Measurements from ENCODE around the gene NEK3.

The NEK3 gene

DNA sequence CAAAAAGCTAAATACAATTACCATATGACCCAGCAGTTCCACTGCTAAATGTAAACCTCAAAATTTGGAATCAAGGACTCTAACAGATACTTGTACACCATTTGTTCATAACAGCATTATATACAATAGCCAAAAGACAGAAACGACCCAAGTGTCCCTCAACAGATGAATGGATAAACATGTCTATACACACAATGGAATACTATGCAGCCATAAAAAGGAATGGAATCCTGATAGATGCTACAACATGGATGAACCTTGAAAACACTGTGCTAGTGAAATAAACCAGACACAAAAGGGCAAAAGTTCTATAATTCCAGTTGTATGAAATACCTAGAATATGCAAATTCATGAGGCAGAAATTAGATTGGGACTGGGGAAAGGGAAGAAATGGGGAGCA lies 12.2 kb downstream of the NEK3 start:
- TF ChIP-seq, protein P1, sequence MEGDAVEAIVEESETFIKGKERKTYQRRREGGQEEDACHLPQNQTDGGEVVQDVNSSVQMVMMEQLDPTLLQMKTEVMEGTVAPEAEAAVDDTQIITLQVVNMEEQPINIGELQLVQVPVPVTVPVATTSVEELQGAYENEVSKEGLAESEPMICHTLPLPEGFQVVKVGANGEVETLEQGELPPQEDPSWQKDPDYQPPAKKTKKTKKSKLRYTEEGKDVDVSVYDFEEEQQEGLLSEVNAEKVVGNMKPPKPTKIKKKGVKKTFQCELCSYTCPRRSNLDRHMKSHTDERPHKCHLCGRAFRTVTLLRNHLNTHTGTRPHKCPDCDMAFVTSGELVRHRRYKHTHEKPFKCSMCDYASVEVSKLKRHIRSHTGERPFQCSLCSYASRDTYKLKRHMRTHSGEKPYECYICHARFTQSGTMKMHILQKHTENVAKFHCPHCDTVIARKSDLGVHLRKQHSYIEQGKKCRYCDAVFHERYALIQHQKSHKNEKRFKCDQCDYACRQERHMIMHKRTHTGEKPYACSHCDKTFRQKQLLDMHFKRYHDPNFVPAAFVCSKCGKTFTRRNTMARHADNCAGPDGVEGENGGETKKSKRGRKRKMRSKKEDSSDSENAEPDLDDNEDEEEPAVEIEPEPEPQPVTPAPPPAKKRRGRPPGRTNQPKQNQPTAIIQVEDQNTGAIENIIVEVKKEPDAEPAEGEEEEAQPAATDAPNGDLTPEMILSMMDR (conservative IDR thresholded peaks at IDR 0.05; ENCODE audit: control insufficient read depth, insufficient read depth, low read depth, low read length) = no peak
- H3K4me3 ChIP-seq (ENCODE audit: control insufficient read depth, low read depth, low read length) = no peak overlapping the region
- no peak for DNase-seq (ENCODE audit: low read depth)

DNA sequence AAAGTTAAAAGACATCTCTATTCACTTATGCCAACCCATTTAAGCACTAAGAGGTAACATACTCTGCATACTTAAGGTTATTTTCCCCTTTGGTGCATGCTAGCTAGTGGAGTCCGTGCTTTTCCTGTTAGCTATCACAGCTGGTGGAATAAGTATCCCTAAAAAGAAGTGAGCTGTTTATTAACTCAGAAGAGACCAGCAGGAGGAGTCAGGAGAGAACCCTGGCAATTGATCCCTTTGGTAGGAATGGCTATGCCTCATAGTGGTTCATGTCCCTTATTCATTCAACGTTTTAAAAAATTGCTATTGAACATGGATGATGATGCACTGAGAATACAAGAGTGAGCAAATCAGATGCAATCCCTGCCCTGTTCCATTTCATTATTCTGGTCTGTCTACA lies 18.1 kb downstream of the NEK3 start:
- DNase-seq (ENCODE audit: low read depth) = no peak
- TF ChIP-seq, protein P1 (conservative IDR thresholded peaks at IDR 0.05; ENCODE audit: control insufficient read depth, insufficient read depth, low read depth, low read length) = peak; percentile 12

DNA sequence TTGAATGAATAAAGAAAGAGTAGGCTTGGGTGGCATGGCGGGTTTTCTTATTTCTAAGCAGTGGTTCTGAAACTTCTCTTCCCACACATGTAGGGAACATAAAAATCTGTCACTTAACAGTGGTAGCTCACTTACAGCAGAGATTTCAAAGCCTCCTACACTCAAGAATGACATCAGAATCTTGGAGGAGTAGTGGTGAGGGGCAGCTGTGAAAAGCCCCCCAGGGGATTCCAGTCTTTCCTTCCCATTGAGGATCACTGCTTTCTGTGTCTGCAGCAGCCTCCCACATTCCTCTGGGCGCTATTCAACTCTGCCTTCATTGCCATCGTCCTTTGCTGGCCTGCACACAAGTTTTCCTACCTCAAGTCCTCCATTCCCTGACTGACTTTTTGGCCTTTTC lies 21.9 kb downstream of the NEK3 start:
- no peak overlapping the region for H3K4me3 ChIP-seq (ENCODE audit: control insufficient read depth, low read depth, low read length)
- no peak for DNase-seq (ENCODE audit: low read depth)
- TF ChIP-seq, protein P1 (conservative IDR thresholded peaks at IDR 0.05; ENCODE audit: control insufficient read depth, insufficient read depth, low read depth, low read length) = no peak

More for the DNA sequence above, 18.1 kb downstream of the NEK3 start:
- no peak overlapping the region for H3K4me3 ChIP-seq (ENCODE audit: control insufficient read depth, low read depth, low read length)

DNA sequence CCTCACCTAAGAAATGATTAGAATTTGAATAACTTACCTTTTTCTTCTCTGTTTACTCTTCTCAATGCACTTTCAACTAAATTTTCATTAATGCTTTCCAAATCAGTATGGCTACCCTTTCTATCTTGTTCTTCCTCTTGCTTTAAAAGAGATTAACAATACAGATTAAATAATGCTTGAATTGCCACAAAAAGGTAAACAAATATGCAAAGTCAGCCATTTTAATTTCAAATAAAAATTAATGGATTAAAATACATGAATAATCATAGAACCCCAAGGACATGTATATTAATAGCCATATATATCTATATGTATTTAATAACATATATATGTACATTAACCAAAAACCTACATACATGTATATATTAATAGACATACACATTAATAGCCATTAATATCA lies 22.6 kb downstream of the NEK3 start:
- H3K4me3 ChIP-seq (ENCODE audit: control insufficient read depth, low read depth, low read length) = no peak overlapping the region
- DNase-seq (ENCODE audit: low read depth) = no peak
- TF ChIP-seq, protein P1 (conservative IDR thresholded peaks at IDR 0.05; ENCODE audit: control insufficient read depth, insufficient read depth, low read depth, low read length) = no peak

DNA sequence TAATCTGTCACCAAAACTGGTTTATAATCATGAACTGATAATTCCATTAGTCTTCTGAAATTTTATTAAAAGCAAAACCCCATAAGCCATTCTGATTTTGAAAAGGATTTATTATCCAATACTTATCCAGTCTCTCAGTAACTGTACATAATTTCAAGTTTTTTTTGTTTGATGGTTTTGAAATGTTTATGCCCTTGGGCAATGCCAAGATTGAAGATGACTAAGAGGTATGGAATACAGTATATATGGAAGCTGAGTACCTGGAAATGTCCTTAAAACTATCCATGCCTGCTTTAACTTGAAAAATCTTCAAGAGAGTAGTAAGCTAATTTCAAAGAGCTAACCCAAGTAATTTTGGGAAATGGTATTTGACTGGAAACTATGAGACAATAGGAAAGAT lies 28.8 kb downstream of the NEK3 start:
- TF ChIP-seq, protein P1 (conservative IDR thresholded peaks at IDR 0.05; ENCODE audit: control insufficient read depth, insufficient read depth, low read depth, low read length) = no peak

DNA sequence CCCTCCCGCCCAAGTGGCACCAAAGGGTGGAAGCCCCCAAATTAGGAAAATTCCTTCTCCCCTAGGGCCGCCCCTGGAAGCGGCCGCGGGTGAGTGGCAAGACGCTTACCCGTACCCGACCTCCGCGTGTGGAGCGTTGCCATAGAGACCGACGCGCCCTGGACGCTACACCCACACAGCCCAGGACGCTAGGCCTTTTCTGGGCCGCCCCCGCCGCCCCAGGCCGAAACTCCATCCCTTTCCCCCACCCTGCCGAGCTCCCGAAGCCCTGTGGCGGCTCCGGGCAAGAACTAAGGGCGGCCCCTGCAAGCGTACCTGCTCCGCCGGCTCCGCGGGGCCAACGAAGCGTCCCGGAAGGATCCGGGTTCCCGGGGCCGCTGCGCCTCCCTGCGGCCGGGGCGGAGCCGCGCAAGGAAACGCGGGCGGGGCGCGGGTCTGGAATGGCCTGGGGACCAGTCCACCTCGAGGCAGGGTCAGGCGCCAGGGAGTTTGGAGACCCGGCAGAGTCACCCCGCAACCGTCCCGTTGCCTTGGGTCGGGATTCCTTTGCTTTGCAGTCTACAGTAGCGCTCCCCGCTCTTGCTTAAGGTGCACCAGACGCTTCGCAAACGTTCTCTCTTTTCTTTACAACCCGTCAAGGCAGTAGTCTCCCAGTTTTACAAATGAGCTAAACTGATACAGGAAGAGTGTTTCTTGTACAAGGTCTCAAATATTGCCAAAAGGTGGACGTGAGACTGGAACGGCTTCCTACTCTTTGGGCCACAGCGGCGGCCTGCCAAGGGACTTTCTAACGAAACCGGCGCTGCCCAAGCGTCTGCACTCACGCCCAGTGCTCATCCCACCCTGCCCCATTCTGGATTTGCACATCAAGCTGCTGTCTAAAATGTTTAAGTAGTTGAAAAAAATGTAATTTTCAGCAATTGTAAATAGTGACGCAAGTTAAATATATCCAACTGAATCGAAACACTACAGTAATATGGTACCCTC lies 30.4 kb downstream of the NEK3 start, which contains the start of gene NEK5:
Gene NEK5, minus strand, starts transcription at position 360 of the 987 bp plus-strand sequence. CDS start 1,591 bp downstream, outside the sequence.
- DNase-seq (ENCODE audit: low read depth) = peak; percentile 35

More for the DNA sequence above, 28.8 kb downstream of the NEK3 start:
- no peak overlapping the region for H3K4me3 ChIP-seq (ENCODE audit: control insufficient read depth, low read depth, low read length)
- DNase-seq (ENCODE audit: low read depth) = no peak

More for the DNA sequence above, 30.4 kb downstream of the NEK3 start, which contains the start of gene NEK5:
- TF ChIP-seq, protein P1 (conservative IDR thresholded peaks at IDR 0.05; ENCODE audit: control insufficient read depth, insufficient read depth, low read depth, low read length) = peak; percentile 32
- peak within 1 kb of the TSS; percentile 65 for H3K4me3 ChIP-seq (ENCODE audit: control insufficient read depth, low read depth, low read length)
